Gastroesophageal sphincter (tissue), 3 donors: ENCODE data around the gene YDJC.

ENCODE experiments used
- POLR2A ChIP-seq, 2 donors: fragments of 450-650 bp; IDR thresholded peaks; one replicate each; pipeline ENCODE4 v1.6.1; 2017; ENCODE audit warnings: antibody characterized with exemption in 2 of 2, mild to moderate bottlenecking in 2 of 2, moderate library complexity in 1 of 2
- TF ChIP-seq, protein P1 (sequence below), 4 experiments: fragments of 200-600 bp in 2 of 4; fragments of 450-650 bp in 2 of 4; sonication (generic) in 1 of 4; IDR thresholded peaks; one replicate each; pipeline ENCODE4 v1.5.1; 2017 to 2019; ENCODE audit warnings: antibody characterized with exemption in 4 of 4, mild to moderate bottlenecking in 2 of 4, moderate library complexity in 2 of 4

DNA sequence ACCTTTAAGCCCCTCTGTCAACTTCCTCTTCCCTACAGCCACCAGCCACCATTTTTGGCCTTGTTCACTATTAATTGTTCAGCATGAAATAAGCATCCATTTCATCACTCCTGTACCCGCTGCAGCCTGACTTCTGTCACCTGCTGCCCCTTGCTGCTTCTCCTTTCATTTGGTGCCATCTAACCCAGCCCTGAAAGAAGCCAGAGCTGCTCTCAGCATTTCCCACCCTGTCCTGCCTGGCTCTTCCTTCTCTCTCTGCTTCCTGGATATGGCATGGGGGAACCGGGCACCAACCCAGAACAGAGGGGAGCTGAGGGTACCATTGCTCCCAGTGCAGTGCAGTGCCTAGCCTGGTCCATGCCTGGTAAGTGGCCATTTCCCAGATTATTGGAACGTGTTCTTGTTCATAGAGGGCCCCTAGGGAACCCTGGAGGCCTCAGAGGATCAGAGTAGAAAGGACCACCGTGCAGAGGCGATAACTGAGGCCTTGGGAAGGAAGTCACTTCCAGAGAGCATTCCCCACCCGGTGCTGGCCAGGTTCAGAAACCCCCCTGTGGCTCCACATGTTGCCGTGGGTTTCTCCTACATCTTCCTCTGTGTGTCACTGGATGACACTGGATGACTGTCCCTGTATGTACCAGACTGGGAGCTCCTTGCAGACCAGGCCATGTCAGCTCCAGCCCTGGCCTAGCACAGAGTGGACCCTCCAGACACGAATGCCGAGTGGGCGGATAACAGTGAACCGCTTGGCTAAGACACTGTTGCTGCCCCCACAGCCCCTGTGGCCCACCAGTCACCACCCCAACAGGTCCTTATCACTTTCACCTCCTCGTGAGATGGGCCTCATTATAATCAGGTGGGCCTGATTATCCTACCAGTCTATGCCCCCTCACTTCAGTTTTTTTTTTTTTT, 4.7 kb downstream of the YDJC start:
- no peak for TF ChIP-seq POLR2A (IDR thresholded peaks at IDR 0.05)
- TF ChIP-seq, protein P1, sequence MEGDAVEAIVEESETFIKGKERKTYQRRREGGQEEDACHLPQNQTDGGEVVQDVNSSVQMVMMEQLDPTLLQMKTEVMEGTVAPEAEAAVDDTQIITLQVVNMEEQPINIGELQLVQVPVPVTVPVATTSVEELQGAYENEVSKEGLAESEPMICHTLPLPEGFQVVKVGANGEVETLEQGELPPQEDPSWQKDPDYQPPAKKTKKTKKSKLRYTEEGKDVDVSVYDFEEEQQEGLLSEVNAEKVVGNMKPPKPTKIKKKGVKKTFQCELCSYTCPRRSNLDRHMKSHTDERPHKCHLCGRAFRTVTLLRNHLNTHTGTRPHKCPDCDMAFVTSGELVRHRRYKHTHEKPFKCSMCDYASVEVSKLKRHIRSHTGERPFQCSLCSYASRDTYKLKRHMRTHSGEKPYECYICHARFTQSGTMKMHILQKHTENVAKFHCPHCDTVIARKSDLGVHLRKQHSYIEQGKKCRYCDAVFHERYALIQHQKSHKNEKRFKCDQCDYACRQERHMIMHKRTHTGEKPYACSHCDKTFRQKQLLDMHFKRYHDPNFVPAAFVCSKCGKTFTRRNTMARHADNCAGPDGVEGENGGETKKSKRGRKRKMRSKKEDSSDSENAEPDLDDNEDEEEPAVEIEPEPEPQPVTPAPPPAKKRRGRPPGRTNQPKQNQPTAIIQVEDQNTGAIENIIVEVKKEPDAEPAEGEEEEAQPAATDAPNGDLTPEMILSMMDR (IDR thresholded peaks at IDR 0.05): no peak
